DMS114 treated with DMSO at 0.1 percent for 48 hours (cell line): Measurements from ENCODE around the gene AQP9.

ENCODE experiments used
- DNase-seq: peaks from one replicate; lab custom pipeline; 2025; ENCODE audit not compliant: unreplicated experiment; lab: John Stamatoyannopoulos, UW

The AQP9 gene

DNA sequence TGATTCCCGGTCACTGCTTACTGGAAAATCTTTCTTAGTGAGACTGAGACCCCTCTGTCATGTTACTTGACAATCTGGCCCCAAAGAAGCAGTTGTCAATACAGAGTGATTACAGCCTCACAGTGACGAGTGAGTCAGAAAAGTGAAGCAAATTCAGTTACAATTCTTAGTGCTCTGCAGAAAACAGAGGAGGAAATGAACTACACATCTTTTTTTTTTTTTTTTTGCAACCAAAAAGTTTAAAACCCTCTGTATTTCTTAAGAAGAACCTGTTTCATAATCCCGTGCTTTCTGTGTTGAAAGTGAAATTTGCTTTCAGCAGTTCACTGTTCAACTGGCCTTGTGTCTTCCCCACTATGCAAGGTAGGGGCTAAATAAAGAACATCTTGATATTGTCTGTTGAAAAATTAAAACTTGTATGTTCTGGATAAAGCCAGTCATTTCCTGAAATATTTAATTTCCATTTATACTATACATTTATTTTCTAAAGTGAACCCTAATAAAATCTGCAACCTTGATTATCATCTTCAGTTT, 1.9 kb downstream of the AQP9 start:
- no peak for DNase-seq

DNA sequence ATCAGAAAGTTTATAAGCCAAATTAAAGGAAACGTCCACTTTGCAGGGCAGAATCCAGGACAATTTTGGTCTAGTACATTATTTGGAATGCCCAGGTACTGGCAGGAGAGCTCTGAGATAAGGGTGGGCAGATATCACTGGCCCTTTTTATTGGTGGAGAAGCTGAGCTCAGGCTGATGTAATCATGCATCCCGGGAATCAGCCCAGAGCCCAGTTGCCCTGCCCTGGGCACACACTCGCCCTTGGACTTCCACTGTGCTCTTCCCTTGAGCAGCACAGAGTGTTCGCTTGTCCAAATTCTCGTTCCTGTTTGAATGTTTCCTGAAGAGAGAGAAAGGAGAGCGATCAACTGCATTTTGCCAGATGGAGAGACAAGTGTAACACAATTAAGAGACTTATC, 3.7 kb downstream of the AQP9 start:
- DNase-seq: no peak

DNA sequence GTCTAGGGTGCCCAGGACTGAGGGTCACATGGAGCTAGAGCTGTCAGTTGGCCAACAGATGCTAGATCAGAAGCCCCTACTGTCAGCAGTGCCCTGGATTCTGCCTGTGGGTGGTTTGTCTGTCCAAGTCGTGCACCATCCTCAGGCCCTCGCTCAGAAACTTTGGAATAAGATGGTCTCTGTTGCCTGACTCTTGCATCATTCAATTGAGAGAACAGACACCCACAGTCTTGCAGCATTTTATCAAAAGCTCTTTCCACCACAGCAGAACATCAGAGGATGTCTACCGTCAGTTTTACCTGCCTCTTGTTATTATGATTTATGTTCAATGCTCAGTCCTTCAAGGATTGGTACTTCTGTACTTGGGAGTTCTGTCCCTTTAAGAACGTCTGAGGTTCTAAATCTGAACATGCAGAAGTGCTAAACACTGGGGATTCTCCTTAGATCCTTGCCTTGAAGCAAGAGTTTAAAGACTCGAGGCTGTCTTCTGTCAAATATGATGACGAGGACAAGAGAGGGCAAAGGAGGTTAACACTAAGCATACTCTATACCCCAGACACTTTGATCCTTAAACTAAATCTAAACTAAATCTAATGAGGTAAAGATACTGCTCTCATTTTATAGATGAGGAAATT, 4.8 kb downstream of the AQP9 start:
- no peak for DNase-seq

DNA sequence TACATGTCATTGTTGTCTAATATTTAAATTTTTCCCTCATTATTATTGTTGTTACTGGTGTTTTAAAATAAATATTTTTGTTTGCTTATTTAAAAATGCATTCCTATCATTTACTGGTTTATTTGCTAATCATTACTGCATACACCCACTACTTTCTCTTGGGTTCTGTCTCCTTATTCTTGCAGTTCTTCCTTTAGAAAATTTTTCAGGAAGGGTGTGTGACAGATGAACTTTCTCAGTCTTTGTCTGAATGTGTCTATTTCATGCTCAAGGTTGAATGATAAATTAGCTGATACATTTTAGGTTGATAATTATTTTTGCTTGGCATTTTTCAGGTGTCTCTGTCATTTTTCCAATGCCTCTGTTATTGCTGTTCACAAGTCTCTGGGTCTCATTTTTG, 7.4 kb downstream of the AQP9 start:
- DNase-seq: no peak

DNA sequence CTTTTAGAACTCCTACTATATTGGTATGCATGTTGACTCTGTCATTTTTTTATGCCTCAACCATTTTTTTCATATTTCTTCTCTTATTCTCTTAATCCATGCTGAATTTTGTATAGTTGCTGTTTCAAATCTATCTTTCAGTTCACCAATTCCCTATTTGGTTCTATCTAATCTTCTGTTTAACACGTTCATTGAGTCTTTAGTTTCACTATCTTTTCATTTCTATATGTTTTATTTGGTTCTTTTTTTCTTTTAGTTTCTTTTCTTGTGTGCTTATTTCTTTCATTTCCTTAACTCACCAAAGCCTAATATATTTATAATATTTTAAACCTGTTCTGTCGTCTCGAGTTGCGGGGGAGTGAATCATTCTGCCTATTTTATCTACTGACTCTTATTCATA, 8.0 kb downstream of the AQP9 start:
- no peak for DNase-seq

DNA sequence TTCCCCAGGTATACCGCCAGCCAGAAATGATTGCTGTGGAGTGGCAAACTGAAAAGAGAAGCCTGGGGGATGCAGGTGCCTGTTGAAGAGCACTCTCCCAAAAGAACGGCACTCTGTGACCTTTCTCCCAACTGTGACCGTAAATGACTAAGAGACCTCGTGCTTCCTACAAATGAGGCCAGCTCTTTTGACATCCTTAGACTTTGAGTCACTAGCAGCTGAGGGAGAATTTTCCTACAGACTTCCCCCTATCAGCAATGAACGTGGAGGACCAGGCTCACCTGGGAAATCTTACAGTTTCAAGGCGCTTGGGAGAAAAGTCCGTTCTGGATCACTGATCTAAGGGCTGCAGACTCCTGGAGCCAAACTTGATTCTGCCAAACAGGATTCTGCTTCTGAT, 8.6 kb downstream of the AQP9 start:
- no peak for DNase-seq

DNA sequence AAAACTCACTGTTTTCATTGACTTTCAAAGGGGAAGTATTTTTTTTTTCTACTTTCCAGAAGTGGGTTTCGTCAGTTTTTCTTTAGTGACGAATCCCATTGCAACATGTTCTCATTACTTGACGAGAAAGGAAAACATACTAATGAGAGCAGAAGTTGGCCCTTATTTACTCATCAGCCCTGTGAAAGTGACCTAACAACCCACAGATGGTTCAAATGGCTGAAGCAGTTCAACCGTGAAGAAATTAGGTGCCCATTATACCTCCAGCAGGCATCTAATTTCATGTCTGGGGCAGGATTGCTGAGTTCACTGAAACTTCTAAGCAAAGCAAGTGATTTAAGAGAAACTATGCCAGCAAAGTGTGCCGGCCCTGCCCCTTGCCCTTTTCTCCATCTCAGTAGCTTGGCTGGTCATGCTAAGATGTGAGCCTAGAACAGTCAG, 9.0 kb downstream of the AQP9 start:
- no peak for DNase-seq

DNA sequence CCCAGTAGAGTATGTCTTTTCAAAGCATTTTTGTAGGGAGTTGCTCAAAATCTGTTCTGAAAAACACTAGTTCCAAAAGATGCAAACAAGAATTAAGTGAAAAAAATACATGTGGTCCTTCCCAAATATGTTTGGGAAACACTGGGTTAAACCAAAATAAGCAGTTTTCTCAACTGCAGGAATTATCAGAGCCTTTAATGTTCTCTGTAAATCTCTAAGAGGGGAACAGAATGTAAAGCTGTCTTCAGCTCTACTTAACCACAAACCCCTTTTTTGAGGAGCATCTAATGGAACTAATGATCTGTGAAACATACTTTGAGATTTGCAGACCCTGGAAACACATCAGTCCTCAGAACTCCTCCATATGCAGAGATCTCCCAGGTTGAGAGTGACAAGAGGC, 9.9 kb downstream of the AQP9 start:
- no peak for DNase-seq

DNA sequence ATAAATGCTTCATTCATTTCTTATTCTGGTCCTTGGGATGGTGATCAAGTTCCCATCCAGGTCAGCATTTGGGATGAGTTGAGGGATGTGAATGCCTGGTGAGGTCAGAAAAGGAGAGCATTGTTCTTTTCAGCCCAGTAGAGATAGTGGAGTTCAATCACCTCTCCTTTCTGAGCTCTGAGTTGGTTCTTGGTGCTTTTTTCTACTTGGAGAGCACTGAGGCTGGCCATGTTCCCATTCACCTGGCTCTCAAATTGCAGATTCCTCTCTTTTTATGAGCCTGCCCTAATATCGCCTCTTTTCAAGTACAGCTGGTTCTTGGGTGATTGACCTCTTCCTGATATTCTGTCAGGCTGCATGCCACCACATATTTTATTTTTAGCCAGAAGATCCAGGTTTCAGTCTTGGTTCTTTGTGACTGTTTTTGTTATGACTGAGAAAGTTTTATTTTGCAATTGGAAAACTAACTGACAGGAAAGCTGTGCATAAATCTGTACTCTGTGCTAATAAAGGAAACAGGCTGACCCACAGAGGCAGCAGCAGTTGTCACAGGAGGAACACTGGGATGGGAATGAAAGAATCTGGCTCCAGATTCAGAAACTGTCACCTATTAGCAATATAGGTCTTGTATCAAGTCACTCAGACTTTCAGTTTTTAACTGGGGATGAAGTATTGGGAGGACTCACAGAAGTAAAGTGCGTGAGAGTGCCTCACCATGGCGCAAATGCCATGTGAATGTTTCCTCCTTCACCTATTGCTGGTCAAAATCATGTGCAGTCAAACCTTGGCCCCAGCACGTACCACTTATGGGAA, 10.7 kb downstream of the AQP9 start:
- DNase-seq: no peak

DNA sequence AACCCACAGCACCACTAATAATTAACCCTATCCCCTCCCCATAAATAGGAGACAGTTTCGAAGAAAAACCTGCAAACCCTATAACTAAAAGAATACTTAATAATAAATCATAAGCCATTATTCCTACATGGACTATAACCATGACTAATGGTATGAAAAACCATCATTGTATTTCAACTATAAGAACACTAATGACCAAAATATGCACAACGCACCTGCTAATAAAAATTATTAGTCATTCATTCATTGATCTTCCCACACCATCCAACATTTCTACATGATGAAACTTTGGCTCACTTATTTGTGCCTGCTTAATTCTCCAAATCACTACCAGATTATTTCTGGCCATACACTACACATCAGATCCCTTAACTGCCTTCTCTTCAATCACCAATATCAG, 16.6 kb downstream of the AQP9 start:
- DNase-seq: no peak

DNA sequence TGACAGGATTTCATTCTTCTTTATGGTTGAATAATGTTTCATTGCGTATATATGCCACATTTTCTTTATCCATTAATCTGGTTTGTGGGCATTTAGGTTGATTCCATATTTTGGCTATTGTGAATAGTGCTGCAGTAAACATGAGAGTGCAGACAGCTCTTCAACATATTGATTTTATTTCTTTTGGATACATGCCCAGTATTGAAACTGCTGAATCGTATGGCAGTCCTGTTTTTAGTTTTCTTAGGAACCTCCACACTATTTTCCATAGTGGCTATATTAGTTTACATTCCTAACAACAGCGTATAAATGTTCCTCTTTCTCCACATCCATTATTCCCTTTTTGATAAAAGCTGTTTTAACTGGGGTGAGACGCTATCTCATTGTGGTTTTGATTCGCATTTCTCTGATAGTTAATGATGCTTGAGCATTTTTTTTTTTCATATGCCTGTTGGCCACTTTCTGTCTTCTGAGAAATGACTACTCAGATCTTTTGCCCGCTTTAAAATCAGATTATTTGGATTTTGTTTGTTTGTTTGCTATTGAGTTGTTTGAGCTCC, 21.7 kb downstream of the AQP9 start:
- no peak for DNase-seq

DNA sequence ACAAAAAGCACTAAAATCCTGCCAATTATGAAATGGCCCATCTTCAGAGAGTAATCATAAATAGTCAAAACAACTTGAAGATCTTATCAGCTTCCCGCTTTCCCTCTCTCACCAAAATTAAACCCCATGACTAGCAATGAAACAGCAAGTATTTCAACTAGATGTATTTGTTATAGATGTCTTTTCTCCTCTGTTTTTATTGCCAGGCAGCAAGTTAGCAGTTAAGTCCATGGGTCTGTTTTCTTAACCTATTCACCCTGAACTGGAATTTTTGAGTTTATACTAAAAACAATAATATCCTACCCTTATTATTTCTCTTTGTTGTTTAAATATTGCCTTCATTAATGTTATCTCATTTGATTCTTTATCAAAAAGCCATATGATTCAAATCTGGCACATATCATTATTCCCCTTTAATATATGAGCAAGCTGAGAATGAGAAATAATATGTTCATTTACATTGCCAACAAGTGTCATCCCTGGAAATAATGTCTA, 23.3 kb downstream of the AQP9 start:
- DNase-seq: no peak

DNA sequence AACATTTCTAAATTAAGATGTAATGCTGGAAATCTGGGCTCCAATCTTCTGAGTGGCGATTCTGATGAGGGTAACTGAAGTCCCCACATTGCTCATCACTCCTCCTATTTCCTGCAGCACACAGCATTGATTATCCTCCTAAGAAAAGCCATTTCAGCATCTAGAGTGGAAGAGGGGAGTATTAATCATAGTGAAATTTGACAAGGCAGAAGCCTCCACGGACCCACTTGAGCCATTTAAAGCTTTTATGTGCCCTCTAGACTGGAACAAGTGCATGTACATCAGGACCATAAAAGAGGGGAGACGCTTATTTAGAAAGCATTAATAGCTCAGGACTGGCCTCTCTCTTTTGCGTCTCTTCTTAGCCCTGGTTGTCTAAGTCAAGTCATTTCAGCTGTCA, 25.8 kb downstream of the AQP9 start:
- DNase-seq: no peak

DNA sequence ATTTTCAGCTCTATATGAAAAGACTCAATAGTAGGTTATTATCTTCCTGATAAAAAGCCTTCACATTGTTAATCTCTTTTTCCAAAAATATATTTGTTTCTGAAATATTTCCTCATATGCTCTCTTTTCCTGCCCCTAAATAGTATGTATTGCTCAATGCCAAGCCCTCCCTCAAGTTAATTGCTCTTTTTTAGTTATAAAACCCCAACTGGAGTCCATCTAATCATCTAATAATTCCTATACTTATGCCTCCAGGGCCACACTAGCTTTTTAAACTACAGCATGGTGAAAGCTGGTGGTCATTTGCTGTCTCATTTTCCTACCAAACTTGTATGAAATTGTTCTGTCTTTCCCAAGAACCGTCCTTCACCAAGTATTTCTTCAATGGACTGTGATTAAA, 26.7 kb downstream of the AQP9 start:
- no peak for DNase-seq

DNA sequence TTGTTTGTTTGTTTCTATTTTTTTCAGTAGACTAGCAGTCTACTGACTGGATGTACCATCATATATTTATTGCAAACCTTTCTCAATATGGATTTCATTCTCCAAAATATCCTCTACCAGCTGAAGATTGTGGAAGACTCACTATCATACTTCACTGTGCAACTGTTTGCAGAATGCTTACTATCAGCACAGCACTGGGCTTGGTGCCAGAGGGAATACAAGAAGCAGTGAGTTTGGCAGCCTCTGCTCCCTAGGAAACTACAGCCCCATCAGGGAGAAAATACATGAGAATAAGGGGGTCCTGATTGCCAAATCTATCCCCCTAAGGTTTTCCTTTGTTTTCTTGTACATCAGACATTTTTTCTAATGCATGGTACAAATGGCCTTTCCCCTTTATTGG, 27.5 kb downstream of the AQP9 start:
- no peak for DNase-seq

DNA sequence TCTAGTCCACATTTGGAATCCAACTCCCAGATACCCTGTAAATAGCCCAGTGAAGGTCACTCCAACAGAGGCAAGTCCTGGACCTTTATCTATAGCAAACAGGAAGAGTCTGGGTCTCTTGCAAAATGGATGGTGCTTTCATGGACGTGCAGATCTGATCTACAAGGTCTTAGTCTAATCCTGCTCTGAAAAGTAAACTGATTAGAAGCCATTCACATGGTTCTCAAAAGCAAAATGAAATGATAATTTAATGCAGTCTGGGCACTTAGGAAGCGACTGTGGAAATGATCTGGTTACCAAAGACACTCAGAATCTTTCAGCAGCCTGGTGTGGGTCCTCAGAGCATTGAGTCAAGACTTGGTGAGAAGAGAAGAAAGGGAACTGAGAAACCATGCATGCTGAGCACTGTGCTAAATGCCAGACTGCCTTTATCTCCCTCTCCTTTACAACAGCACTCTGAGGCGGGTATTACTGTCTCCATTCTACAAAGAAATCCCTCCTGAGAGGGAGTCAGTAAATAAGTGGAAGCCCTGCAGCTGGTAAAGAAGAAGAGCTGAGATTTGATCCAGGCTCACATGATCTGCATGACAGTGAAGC, 29.0 kb downstream of the AQP9 start:
- DNase-seq: no peak

DNA sequence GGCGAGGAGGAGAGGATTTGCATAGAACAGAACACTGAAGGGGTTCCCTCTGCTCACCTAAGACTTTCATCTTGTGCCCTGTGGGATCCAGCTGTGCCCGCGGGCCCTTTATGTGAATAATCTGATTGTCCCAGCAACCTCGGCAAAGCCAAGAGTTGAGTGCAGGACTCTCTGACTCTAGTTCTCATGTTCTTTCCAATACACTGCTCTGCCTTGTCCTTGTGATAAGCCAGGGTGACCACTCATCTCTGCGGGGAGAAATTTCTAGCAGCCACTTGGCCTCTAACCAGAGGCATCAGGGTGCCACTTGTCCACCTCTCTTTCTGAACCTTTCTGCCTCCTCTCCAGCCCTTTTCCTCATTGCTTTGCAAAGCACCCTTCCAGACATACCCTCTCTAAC, 31.8 kb downstream of the AQP9 start:
- no peak for DNase-seq

DNA sequence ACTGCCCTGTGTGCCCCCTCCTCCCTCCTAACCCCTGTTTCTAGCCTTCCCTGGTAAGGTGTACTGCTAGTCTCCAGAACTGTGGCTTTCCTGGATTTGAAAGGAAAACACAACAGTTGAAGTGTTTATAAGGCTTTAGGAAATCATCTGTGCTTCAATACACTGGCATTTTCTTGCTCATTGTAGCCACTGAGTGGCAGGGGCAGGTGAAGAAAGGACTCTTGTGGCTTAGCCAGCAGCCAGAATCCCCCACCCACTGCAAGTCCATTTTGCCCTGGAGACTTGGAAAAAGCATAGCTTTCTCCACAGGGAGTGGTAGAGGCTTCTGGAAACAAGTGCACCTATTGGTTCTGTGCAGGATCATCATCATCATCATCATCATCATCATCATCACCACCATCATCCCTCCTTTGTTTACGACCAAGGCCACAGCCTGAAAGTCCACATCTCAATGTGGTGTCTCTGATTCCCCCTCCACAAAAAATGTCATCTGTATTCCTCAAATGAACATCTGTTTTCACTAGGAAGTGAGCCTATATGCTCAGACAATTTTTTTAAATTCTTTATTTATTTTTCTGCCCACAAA, 33.4 kb downstream of the AQP9 start:
- DNase-seq: no peak

DNA sequence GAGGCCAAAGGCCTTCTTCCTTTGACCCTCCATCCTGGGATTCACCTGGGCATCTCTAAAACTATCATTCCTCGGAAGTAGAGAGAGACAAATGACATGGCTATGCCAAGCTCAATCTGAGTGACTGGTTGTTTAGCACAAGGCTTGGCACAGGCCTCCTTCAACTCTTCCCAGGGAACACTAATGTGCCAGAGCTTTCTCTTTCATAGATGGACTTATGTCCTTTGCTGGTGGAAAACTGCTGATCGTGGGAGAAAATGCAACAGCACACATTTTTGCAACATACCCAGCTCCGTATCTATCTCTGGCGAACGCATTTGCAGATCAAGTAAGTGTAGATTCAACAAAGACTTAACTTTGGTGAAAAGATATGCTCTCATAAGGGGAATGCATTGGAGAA, 36.5 kb downstream of the AQP9 start:
- DNase-seq: no peak

DNA sequence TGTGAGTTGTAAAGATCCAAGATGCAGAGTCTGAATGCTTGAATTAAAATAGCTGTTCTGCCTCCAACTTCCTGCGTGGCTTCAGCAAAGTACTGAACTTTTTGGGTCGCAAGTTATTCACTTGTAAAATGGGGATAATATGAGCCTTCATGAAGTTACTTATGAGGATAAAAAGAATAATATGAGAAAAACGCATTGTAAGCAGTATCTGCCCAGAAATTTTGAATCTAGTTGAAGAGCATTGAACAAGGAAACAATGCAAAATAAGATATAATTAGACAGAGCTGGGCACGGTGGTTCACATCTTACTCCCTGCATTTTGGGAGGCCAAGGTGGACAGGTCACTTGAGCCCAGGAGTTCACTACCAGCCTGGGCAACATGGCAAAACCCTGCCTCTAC, 37.8 kb downstream of the AQP9 start:
- no peak for DNase-seq

DNA sequence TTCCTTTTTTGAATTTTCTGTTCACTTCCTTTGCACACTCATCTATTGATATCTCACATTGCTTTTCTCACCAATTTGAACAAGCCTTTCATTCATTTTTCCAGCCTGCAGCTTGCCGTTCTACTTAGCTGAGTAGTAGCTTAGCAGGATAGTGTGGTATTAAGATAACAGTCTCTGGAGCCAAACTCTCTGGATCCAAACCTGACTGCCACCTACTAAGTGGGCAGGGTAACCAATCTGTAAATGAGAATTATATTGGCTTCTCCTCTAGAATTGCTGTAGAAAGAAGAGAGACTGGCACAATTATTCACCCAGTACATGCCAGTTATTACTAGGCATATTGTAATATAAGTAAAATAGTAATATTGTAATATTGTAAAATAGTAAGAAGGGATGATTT, 40.5 kb downstream of the AQP9 start:
- no peak for DNase-seq
